HEK293 (cell line): Measurements from ENCODE around the gene PEAR1.

Experiments
- CTCF ChIA-PET: fragments of 350-600 bp; formaldehyde crosslinking; extraction: SDS; loops from one replicate; lab custom pipeline; 2021; ENCODE audit warnings: antibody characterized with exemption; lab: Yijun Ruan, JAX
- POLR2A ChIA-PET: fragments of 300-600 bp; formaldehyde crosslinking; extraction: SDS; loops from one replicate; lab custom pipeline; 2020; ENCODE audit warnings: antibody characterized with exemption, inconsistent platforms; lab: Yijun Ruan, JAX
- H3K27ac ChIP-seq: fragments of 200-500 bp; sonication (Bioruptor generic); 2 replicates; pipeline ENCODE4 v1.5.1; 2014; ENCODE audit warnings: low read depth, low read length, control low read depth, inconsistent platforms; ENCODE audit errors: extremely low read depth
- H3K36me3 ChIP-seq, 2 experiments: fragments of 200-500 bp in 1 of 2; sonication (Bioruptor generic) in 1 of 2; 1 replicate in 1 of 2; 2 replicates in 1 of 2; pipeline ENCODE4 v1.5.1; 2014 to 2017; ENCODE audit warnings: inconsistent platforms in 2 of 2, low read length in 2 of 2; ENCODE audit not compliant: control insufficient read depth in 2 of 2, insufficient read depth in 1 of 2
- H3K4me1 ChIP-seq: fragments of 200-500 bp; sonication (Bioruptor generic); 2 replicates; pipeline ENCODE4 v1.5.1; 2014; ENCODE audit warnings: mild to moderate bottlenecking, low read length, inconsistent platforms; ENCODE audit not compliant: control insufficient read depth, insufficient read depth
- H3K4me3 ChIP-seq: 2 replicates; pipeline ENCODE4 v1.5.1; 2011; ENCODE audit warnings: low read depth, mild to moderate bottlenecking, control low read depth, low read length, moderate library complexity
- H3K9me3 ChIP-seq: fragments of 200-500 bp; sonication (Bioruptor generic); 2 replicates; pipeline ENCODE4 v1.5.1; 2014; ENCODE audit warnings: low read depth, low read length, inconsistent platforms; ENCODE audit not compliant: control insufficient read depth, insufficient read depth
- GLIS2 ChIP-seq: fragments of 450-650 bp; formaldehyde crosslinking; IDR thresholded peaks from 2 replicates; pipeline ENCODE4 v1.5.1; 2016; ENCODE audit warnings: missing biosample characterization, missing genetic modification characterization
- REPIN1 ChIP-seq: fragments of 450-650 bp; formaldehyde crosslinking; IDR thresholded peaks from 2 replicates; pipeline ENCODE4 v1.5.1; 2017; ENCODE audit warnings: missing biosample characterization, missing genetic modification characterization, low read depth
- SETDB1 ChIP-seq: IDR thresholded peaks from one replicate; pipeline ENCODE4 v1.6.1; 2017; ENCODE audit warnings: mild to moderate bottlenecking, low read length, moderate library complexity, mixed read lengths; ENCODE audit not compliant: insufficient read length
- ZNF155 ChIP-seq: fragments of 450-650 bp; formaldehyde crosslinking; IDR thresholded peaks from 2 replicates; pipeline ENCODE4 v1.5.1; 2016; ENCODE audit warnings: missing biosample characterization, missing genetic modification characterization
- ZNF16 ChIP-seq: fragments of 450-650 bp; formaldehyde crosslinking; IDR thresholded peaks from 2 replicates; pipeline ENCODE4 v1.5.1; 2016; ENCODE audit warnings: low read depth, missing biosample characterization, missing genetic modification characterization
- ZNF18 ChIP-seq: fragments of 450-650 bp; formaldehyde crosslinking; IDR thresholded peaks from 2 replicates; pipeline ENCODE4 v1.5.1; 2016; ENCODE audit warnings: missing biosample characterization, missing genetic modification characterization
- ZNF184 ChIP-seq: fragments of 450-650 bp; IDR thresholded peaks from 2 replicates; pipeline ENCODE4 v1.5.1; 2018; ENCODE audit warnings: missing biosample characterization, mild to moderate bottlenecking, missing genetic modification characterization
- ZNF274 ChIP-seq, 2 experiments: fragments of 200-500 bp in 1 of 2; fragments of 450-650 bp in 1 of 2; sonication (Bioruptor generic) in 1 of 2; formaldehyde crosslinking in 1 of 2; IDR thresholded peaks; 2 replicates each; pipeline versions ENCODE4 v1.5.1 to v1.6.1; 2014 to 2016; ENCODE audit warnings: borderline replicate concordance in 1 of 2, inconsistent platforms in 1 of 2, low read length in 1 of 2, missing biosample characterization in 1 of 2, missing genetic modification characterization in 1 of 2
- ZNF302 ChIP-seq: fragments of 450-650 bp; formaldehyde crosslinking; IDR thresholded peaks from 2 replicates; pipeline ENCODE4 v1.5.1; 2016; ENCODE audit warnings: missing biosample characterization, missing genetic modification characterization, low read depth
- ZNF335 ChIP-seq: fragments of 450-650 bp; formaldehyde crosslinking; conservative IDR thresholded peaks from 2 replicates; pipeline ENCODE4 v1.5.1; 2016; ENCODE audit warnings: missing biosample characterization, missing genetic modification characterization
- ZNF341 ChIP-seq: fragments of 450-650 bp; formaldehyde crosslinking; IDR thresholded peaks from 2 replicates; pipeline ENCODE4; 2016; ENCODE audit warnings: low read depth, missing biosample characterization, missing genetic modification characterization
- ZNF394 ChIP-seq: fragments of 450-650 bp; formaldehyde crosslinking; IDR thresholded peaks from 2 replicates; pipeline ENCODE4 v1.5.1; 2016; ENCODE audit warnings: missing biosample characterization, missing genetic modification characterization, mild to moderate bottlenecking, moderate library complexity, borderline replicate concordance
- ZNF398 ChIP-seq: fragments of 450-650 bp; formaldehyde crosslinking; IDR thresholded peaks from 2 replicates; pipeline ENCODE4 v1.5.1; 2017; ENCODE audit warnings: missing biosample characterization, missing genetic modification characterization
- ZNF488 ChIP-seq: fragments of 450-650 bp; formaldehyde crosslinking; IDR thresholded peaks from 2 replicates; pipeline ENCODE4 v1.5.1; 2016; ENCODE audit warnings: missing biosample characterization, missing genetic modification characterization
- ZNF560 ChIP-seq: fragments of 450-650 bp; formaldehyde crosslinking; IDR thresholded peaks from 2 replicates; pipeline ENCODE4 v1.5.1; 2017; ENCODE audit warnings: missing biosample characterization, missing genetic modification characterization, borderline replicate concordance
- ZNF670 ChIP-seq: fragments of 450-650 bp; formaldehyde crosslinking; IDR thresholded peaks from 2 replicates; pipeline ENCODE4 v1.5.1; 2016; ENCODE audit warnings: missing biosample characterization, missing genetic modification characterization, low read depth
- ZSCAN16 ChIP-seq: fragments of 450-650 bp; formaldehyde crosslinking; IDR thresholded peaks from 2 replicates; pipeline ENCODE4 v1.5.1; 2016; ENCODE audit warnings: missing biosample characterization, missing genetic modification characterization
- ZXDB ChIP-seq: fragments of 450-650 bp; formaldehyde crosslinking; IDR thresholded peaks from 2 replicates; pipeline ENCODE4 v1.5.1; 2016; ENCODE audit warnings: missing biosample characterization, missing genetic modification characterization
- TF ChIP-seq, protein P1 (sequence below): fragments of 450-650 bp; formaldehyde crosslinking; IDR thresholded peaks from 2 replicates; pipeline ENCODE4 v1.5.1; 2016; ENCODE audit warnings: missing biosample characterization, missing genetic modification characterization

The PEAR1 gene

GRCh38 chr1:156866249-156866909, 27.1 kb upstream of the PEAR1 start:
- Histone ChIP-seq H3K9me3 (no peaks in the 10 kb centered on the region), H3K4me1 (no peaks in the 10 kb centered on the region), H3K27ac (no peak overlapping the region), H3K36me3 (no peaks in the 10 kb centered on the region), H3K4me3 (no peak overlapping the region)
- TF ChIP-seq ZNF488 (no peak), ZNF274 (IDR thresholded peaks at IDR 0.05; ENCODE audit: low read length) (no peak), ZNF274 (tag by site-specific recombination; IDR thresholded peaks at IDR 0.05; ENCODE audit: borderline replicate concordance) (no peak), ZNF398 (0 out of 2 replicates have a peak, but pooled peaks have one; percentile 38), ZSCAN16 (no peak), ZNF341 (tag by site-specific recombination) (peak; percentile 75)
- ChIA-PET POLR2A (no interaction called here), CTCF (interaction anchor here (1.0 kb wide), 1 partner anchor 207 kb away, joined by 3 read pairs; no protein-coding TSS in a partner anchor)

GRCh38 chr1:156868341-156868740, 25.2 kb upstream of the PEAR1 start:
- no peaks in the 10 kb centered on the region for H3K4me1 ChIP-seq
- H3K36me3 ChIP-seq: no peaks in the 10 kb centered on the region
- no peak overlapping the region for H3K4me3 ChIP-seq
- TF ChIP-seq GLIS2 (tag by site-specific recombination): peak; percentile 4; the same call in 1 of the 2 replicates
- TF ChIP-seq ZXDB (tag by site-specific recombination): no peak
- TF ChIP-seq ZNF184: no peak
- no peak for TF ChIP-seq SETDB1
- no peak for TF ChIP-seq REPIN1 (tag by site-specific recombination)
- TF ChIP-seq ZNF302 (tag by site-specific recombination): no peak
- TF ChIP-seq ZNF670 (tag by site-specific recombination): no peak
- no peak for TF ChIP-seq ZNF16 (tag by site-specific recombination)
- no peak for TF ChIP-seq ZNF560
- no peak for TF ChIP-seq ZNF155 (tag by site-specific recombination)
- TF ChIP-seq, protein P1, sequence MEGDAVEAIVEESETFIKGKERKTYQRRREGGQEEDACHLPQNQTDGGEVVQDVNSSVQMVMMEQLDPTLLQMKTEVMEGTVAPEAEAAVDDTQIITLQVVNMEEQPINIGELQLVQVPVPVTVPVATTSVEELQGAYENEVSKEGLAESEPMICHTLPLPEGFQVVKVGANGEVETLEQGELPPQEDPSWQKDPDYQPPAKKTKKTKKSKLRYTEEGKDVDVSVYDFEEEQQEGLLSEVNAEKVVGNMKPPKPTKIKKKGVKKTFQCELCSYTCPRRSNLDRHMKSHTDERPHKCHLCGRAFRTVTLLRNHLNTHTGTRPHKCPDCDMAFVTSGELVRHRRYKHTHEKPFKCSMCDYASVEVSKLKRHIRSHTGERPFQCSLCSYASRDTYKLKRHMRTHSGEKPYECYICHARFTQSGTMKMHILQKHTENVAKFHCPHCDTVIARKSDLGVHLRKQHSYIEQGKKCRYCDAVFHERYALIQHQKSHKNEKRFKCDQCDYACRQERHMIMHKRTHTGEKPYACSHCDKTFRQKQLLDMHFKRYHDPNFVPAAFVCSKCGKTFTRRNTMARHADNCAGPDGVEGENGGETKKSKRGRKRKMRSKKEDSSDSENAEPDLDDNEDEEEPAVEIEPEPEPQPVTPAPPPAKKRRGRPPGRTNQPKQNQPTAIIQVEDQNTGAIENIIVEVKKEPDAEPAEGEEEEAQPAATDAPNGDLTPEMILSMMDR (tag by site-specific recombination): peak; percentile 24; the same call in 1 of the 2 replicates
- no peak for TF ChIP-seq ZNF394 (tag by site-specific recombination)
- no peak for TF ChIP-seq ZNF18 (tag by site-specific recombination)
- TF ChIP-seq ZNF335: no peak
- no peaks in the 10 kb centered on the region for H3K9me3 ChIP-seq
- H3K27ac ChIP-seq: no peak overlapping the region
- CTCF ChIA-PET: interaction anchor here (1.8 to 2.4 kb wide), 2 partner anchors 59 to 179 kb away, joined by 5 to 8 read pairs; no protein-coding TSS in a partner anchor
- POLR2A ChIA-PET: no interaction called here
